DND-41 (cell line): Measurements from ENCODE around the gene ADAMTS13.

ENCODE experiments used
- ATAC-seq: fragments of 200-7000 bp; cut with Tn5 transposase; 3 replicates; pipeline ENCODE4 v1.9.1; 2021; ENCODE audit warnings: low read depth; ENCODE audit not compliant: insufficient read depth
- DNase-seq: peaks from one replicate; pipeline ENCODE4 v3.0.0-alpha.2; 2020
- H2AFZ ChIP-seq: 2 replicates; pipeline ENCODE4 v1.6.0; 2012; ENCODE audit warnings: low read depth, low read length
- H3K27ac ChIP-seq: 2 replicates; pipeline ENCODE4 v1.5.1; 2012; ENCODE audit warnings: low read length, inconsistent platforms
- H3K27me3 ChIP-seq: fragments of 200-600 bp; sonication (generic); 2 replicates; pipeline ENCODE4 v1.6.0; 2012; ENCODE audit warnings: low read length, mild to moderate bottlenecking, inconsistent platforms; ENCODE audit not compliant: insufficient read depth, poor library complexity
- H3K36me3 ChIP-seq: 2 replicates; pipeline ENCODE4 v1.5.1; 2012; ENCODE audit warnings: low read length, inconsistent platforms; ENCODE audit not compliant: insufficient read depth
- H3K4me1 ChIP-seq: 2 replicates; pipeline ENCODE4 v1.5.1; 2012; ENCODE audit warnings: mild to moderate bottlenecking, low read length; ENCODE audit not compliant: insufficient read depth
- H3K4me2 ChIP-seq: 2 replicates; pipeline ENCODE4 v1.6.0; 2012; ENCODE audit warnings: mild to moderate bottlenecking, moderate library complexity, low read length, inconsistent platforms; ENCODE audit not compliant: insufficient read depth
- H3K4me3 ChIP-seq, 2 experiments: fragments of 200-600 bp in 1 of 2; shearing (Covaris generic) in 1 of 2; 2 replicates each; pipeline ENCODE4 v1.5.1; 2012 to 2016; ENCODE audit warnings: inconsistent platforms in 2 of 2, low read length in 2 of 2, mild to moderate bottlenecking in 2 of 2, low read depth in 1 of 2, moderate library complexity in 1 of 2
- H3K79me2 ChIP-seq: 2 replicates; pipeline ENCODE4 v1.6.0; 2012; ENCODE audit warnings: low read length, inconsistent platforms; ENCODE audit not compliant: insufficient read depth
- H3K9ac ChIP-seq: 2 replicates; pipeline ENCODE4 v1.6.0; 2012; ENCODE audit warnings: low read depth, mild to moderate bottlenecking, inconsistent platforms, low read length, moderate library complexity
- H3K9me3 ChIP-seq: 2 replicates; pipeline ENCODE4 v1.5.1; 2012; ENCODE audit warnings: low read length, moderate library complexity, mild to moderate bottlenecking, inconsistent platforms; ENCODE audit not compliant: insufficient read depth, severe bottlenecking
- H4K20me1 ChIP-seq: 2 replicates; pipeline ENCODE4 v1.6.0; 2012; ENCODE audit warnings: low read length; ENCODE audit not compliant: insufficient read depth
- CTCF ChIP-seq: IDR thresholded peaks from 2 replicates; pipeline ENCODE4 v1.5.1; 2012; ENCODE audit warnings: borderline replicate concordance, low read length, moderate library complexity, mild to moderate bottlenecking; ENCODE audit not compliant: poor library complexity, severe bottlenecking; ENCODE audit errors: extremely low read depth
- EZH2 ChIP-seq: IDR thresholded peaks from 3 replicates; pipeline ENCODE4 v1.6.1; 2012; ENCODE audit warnings: borderline replicate concordance, low read depth, mild to moderate bottlenecking, moderate library complexity, low read length, inconsistent platforms; ENCODE audit not compliant: severe bottlenecking

ADAMTS13 gene

GRCh38 chr9:133405508-133406438, 16.4 kb upstream of the ADAMTS13 start:
- Histone ChIP-seq H3K27me3 (no peaks in the 10 kb centered on the region), H3K9me3 (no peaks in the 10 kb centered on the region), H3K79me2 (no peaks in the 10 kb centered on the region), H2AFZ (no peak overlapping the region), H3K4me2 (no peak overlapping the region), H3K4me1 (no peaks in the 10 kb centered on the region), H3K9ac (no peak overlapping the region), H3K27ac (no peak overlapping the region), H3K36me3 (peaks cover 52% of the 10 kb centered on the region), H4K20me1 (peaks cover 15% of the 10 kb centered on the region), H3K4me3 (no peak overlapping the region)
- ATAC-seq (no peak), DNase-seq (no peak)
- TF ChIP-seq CTCF (no peak), EZH2 (no peak)

GRCh38 chr9:133406480-133407307, 15.5 kb upstream of the ADAMTS13 start:
- no peaks in the 10 kb centered on the region for H3K79me2 ChIP-seq
- H3K27ac ChIP-seq: no peak overlapping the region
- peaks cover 59% of the 10 kb centered on the region for H3K36me3 ChIP-seq
- H2AFZ ChIP-seq: no peak overlapping the region
- H3K4me3 ChIP-seq: no peak overlapping the region
- no peaks in the 10 kb centered on the region for H3K4me1 ChIP-seq
- peak; percentile 85 for TF ChIP-seq CTCF
- no peak for TF ChIP-seq EZH2
- no peak overlapping the region for H3K9ac ChIP-seq
- ATAC-seq (peak; percentile 87), DNase-seq (peak; percentile 67)
- H4K20me1 ChIP-seq: peaks cover 15% of the 10 kb centered on the region
- no peaks in the 10 kb centered on the region for H3K9me3 ChIP-seq
- no peak overlapping the region for H3K4me2 ChIP-seq
- no peaks in the 10 kb centered on the region for H3K27me3 ChIP-seq

- no peaks in the 10 kb centered on the region; the same call in 1 of the 2 replicates for H3K79me2 ChIP-seq
- no peak overlapping the region for H3K4me3 ChIP-seq
- H3K36me3 ChIP-seq: peaks cover 71% of the 10 kb centered on the region
- DNase-seq: no peak
- no peak overlapping the region for H3K4me2 ChIP-seq
- H3K9ac ChIP-seq: no peak overlapping the region
- no peaks in the 10 kb centered on the region for H3K9me3 ChIP-seq
- H4K20me1 ChIP-seq: peaks cover 21% of the 10 kb centered on the region
- ATAC-seq: no peak
- H2AFZ ChIP-seq: no peak overlapping the region
- H3K4me1 ChIP-seq: no peaks in the 10 kb centered on the region
- TF ChIP-seq CTCF: no peak
- no peak for TF ChIP-seq EZH2
- no peaks in the 10 kb centered on the region for H3K27me3 ChIP-seq
- H3K27ac ChIP-seq: no peak overlapping the region
These were observed 14.1 kb upstream of the ADAMTS13 start for GRCh38 chr9:133408042-133408441.
